ENCODE data around the gene SPRY1.

Gene SPRY1

GRCh38 chr4:123449780-123450179, 53.2 kb downstream of the SPRY1 start:
- H2AFZ ChIP-seq (ENCODE audit: low read depth, low read length) = no peak overlapping the region
- no peak for TF ChIP-seq EZH2 (IDR thresholded peaks at IDR 0.05; ENCODE audit: borderline replicate concordance, low read depth, low read length, severe bottlenecking)
- TF ChIP-seq CTCF (IDR thresholded peaks at IDR 0.05; ENCODE audit: borderline replicate concordance, extremely low read depth, low read length, poor library complexity, severe bottlenecking) = no peak
- no peaks in the 10 kb centered on the region for H3K4me1 ChIP-seq (ENCODE audit: insufficient read depth, low read length)
- no peak overlapping the region for H3K9ac ChIP-seq (ENCODE audit: low read depth, low read length)
- H4K20me1 ChIP-seq (ENCODE audit: insufficient read depth, low read length) = no peaks in the 10 kb centered on the region
- no peaks in the 10 kb centered on the region for H3K36me3 ChIP-seq (ENCODE audit: insufficient read depth, low read length)
- no peaks in the 10 kb centered on the region for H3K27me3 ChIP-seq (ENCODE audit: insufficient read depth, low read length, poor library complexity)
- H3K4me2 ChIP-seq (ENCODE audit: insufficient read depth, low read length) = no peak overlapping the region
- ATAC-seq (ENCODE audit: insufficient read depth, low read depth) (peak; percentile 56; the same call in 2 of the 3 replicates), DNase-seq (no peak)
- no peaks in the 10 kb centered on the region for H3K9me3 ChIP-seq (ENCODE audit: insufficient read depth, low read length, severe bottlenecking)
- no peaks in the 10 kb centered on the region for H3K79me2 ChIP-seq (ENCODE audit: insufficient read depth, low read length)
- no peak overlapping the region for H3K4me3 ChIP-seq (ENCODE audit: low read depth in 1 of 2, low read length in 2 of 2)
- no peak overlapping the region for H3K27ac ChIP-seq (ENCODE audit: low read length)

DNA sequence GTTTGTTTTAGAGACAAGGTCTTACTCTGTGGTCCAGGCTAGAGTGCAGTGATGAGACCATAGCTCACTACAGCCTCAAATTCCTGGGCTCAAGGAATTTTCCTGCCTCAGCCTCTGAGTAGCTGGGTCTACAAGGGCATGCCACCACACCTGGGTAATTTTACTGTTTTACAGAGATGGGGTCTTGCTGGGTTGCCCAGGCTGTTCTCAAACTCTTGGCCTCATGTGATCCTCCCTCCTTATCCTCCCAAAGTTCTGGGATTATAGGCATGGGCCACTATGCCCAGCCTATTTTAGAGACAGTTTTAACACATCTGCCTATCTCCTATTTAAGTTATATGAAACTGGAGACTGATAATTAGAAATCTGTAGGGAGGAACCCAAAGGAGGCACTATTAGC, 53.8 kb downstream of the SPRY1 start:
- H3K27ac ChIP-seq (ENCODE audit: low read length) = no peak overlapping the region

GRCh38 chr4:123452616-123453015, 56.0 kb downstream of the SPRY1 start:
- Histone ChIP-seq H2AFZ (ENCODE audit: low read depth, low read length) (no peak overlapping the region), H3K36me3 (ENCODE audit: insufficient read depth, low read length) (no peaks in the 10 kb centered on the region), H4K20me1 (ENCODE audit: insufficient read depth, low read length) (no peaks in the 10 kb centered on the region), H3K27ac (ENCODE audit: low read length) (no peak overlapping the region), H3K79me2 (ENCODE audit: insufficient read depth, low read length) (no peaks in the 10 kb centered on the region), H3K9me3 (ENCODE audit: insufficient read depth, low read length, severe bottlenecking) (no peaks in the 10 kb centered on the region), H3K4me3 (ENCODE audit: low read depth in 1 of 2, low read length in 2 of 2) (no peak overlapping the region), H3K9ac (ENCODE audit: low read depth, low read length) (no peak overlapping the region), H3K4me2 (ENCODE audit: insufficient read depth, low read length) (no peak overlapping the region), H3K4me1 (ENCODE audit: insufficient read depth, low read length) (no peaks in the 10 kb centered on the region), H3K27me3 (ENCODE audit: insufficient read depth, low read length, poor library complexity) (no peaks in the 10 kb centered on the region)
- DNase-seq (no peak), ATAC-seq (ENCODE audit: insufficient read depth, low read depth) (no peak)
- TF ChIP-seq CTCF (IDR thresholded peaks at IDR 0.05; ENCODE audit: borderline replicate concordance, extremely low read depth, low read length, poor library complexity, severe bottlenecking) (no peak), EZH2 (IDR thresholded peaks at IDR 0.05; ENCODE audit: borderline replicate concordance, low read depth, low read length, severe bottlenecking) (no peak)

More for the DNA sequence above, 53.8 kb downstream of the SPRY1 start:
- Histone ChIP-seq H3K4me3 (ENCODE audit: low read depth in 1 of 2, low read length in 2 of 2) (no peak overlapping the region), H2AFZ (ENCODE audit: low read depth, low read length) (no peak overlapping the region), H3K4me1 (ENCODE audit: insufficient read depth, low read length) (no peaks in the 10 kb centered on the region), H3K36me3 (ENCODE audit: insufficient read depth, low read length) (no peaks in the 10 kb centered on the region), H3K9me3 (ENCODE audit: insufficient read depth, low read length, severe bottlenecking) (no peaks in the 10 kb centered on the region), H3K79me2 (ENCODE audit: insufficient read depth, low read length) (no peaks in the 10 kb centered on the region), H4K20me1 (ENCODE audit: insufficient read depth, low read length) (no peaks in the 10 kb centered on the region), H3K27me3 (ENCODE audit: insufficient read depth, low read length, poor library complexity) (no peaks in the 10 kb centered on the region), H3K9ac (ENCODE audit: low read depth, low read length) (no peak overlapping the region), H3K4me2 (ENCODE audit: insufficient read depth, low read length) (no peak overlapping the region)
- TF ChIP-seq EZH2 (IDR thresholded peaks at IDR 0.05; ENCODE audit: borderline replicate concordance, low read depth, low read length, severe bottlenecking) (no peak), CTCF (IDR thresholded peaks at IDR 0.05; ENCODE audit: borderline replicate concordance, extremely low read depth, low read length, poor library complexity, severe bottlenecking) (no peak)
- ATAC-seq (ENCODE audit: insufficient read depth, low read depth) (no peak), DNase-seq (no peak)

Measured in DND-41 (cell line).